ENCODE measurements around the gene EIF3F. TPM values are rescaled to one million over a fixed set of nuclear protein-coding genes. Genes with fewer than 3 reads are reported as not detected.

Gene EIF3F
- total RNA-seq, 1 experiment from 2014 or later, result 191 TPM

GRCh38 chr11:8019314-8020243, 32.4 kb downstream of the EIF3F start:
- Histone ChIP-seq H4K20me1 (ENCODE audit: insufficient read depth) (no peaks in the 10 kb centered on the region), H3K27ac (no peak overlapping the region), H3K4me2 (no peak overlapping the region), H3K27me3 (ENCODE audit: insufficient read depth, low read depth) (peaks cover 3% of the 10 kb centered on the region; the same call in 1 of the 2 replicates), H3K9me3 (ENCODE audit: insufficient read depth, low read depth) (no peaks in the 10 kb centered on the region), H3K9me2 (ENCODE audit: insufficient read depth) (no peaks in the 10 kb centered on the region), H3K4me1 (replicated peaks; ENCODE audit: insufficient read depth) (no peaks in the 10 kb centered on the region), H2AFZ (no peak overlapping the region), H3K4me3 (no peak overlapping the region), H3K36me3 (ENCODE audit: low read depth) (no peaks in the 10 kb centered on the region), H3K79me2 (ENCODE audit: low read depth) (no peaks in the 10 kb centered on the region), H3F3A (ENCODE audit: insufficient read depth, low read depth) (no peaks in the 10 kb centered on the region)
- POLR2A ChIA-PET (ENCODE audit: unreplicated experiment), result no interaction called here
- intact Hi-C loops (cut with micrococcal nuclease; ENCODE audit: unreplicated experiment), result no loop called here
- TF ChIP-seq CTCF (conservative IDR thresholded peaks at IDR 0.05) (no peak), EZH2 (IDR thresholded peaks at IDR 0.05; ENCODE audit: low read depth) (no peak)
- DNase-seq, result no peak
- no TSS peak for BruUV-seq (replicated peaks)
- CTCF ChIA-PET, result no interaction called here

- no peak overlapping the region for H2AFZ ChIP-seq
- no peaks in the 10 kb centered on the region for H3K36me3 ChIP-seq (ENCODE audit: low read depth)
- peaks cover 3% of the 10 kb centered on the region; the same call in 1 of the 2 replicates for H3K27me3 ChIP-seq (ENCODE audit: insufficient read depth, low read depth)
- no peak overlapping the region for H3K4me3 ChIP-seq
- no peak overlapping the region for H3K4me2 ChIP-seq
- no peaks in the 10 kb centered on the region for H3K9me2 ChIP-seq (ENCODE audit: insufficient read depth)
- H3F3A ChIP-seq (ENCODE audit: insufficient read depth, low read depth), result no peaks in the 10 kb centered on the region
- no peaks in the 10 kb centered on the region for H3K9me3 ChIP-seq (ENCODE audit: insufficient read depth, low read depth)
- no peak overlapping the region for H3K27ac ChIP-seq
- POLR2A ChIA-PET (ENCODE audit: unreplicated experiment), result no interaction called here
- H3K4me1 ChIP-seq (replicated peaks; ENCODE audit: insufficient read depth), result no peaks in the 10 kb centered on the region
- TF ChIP-seq CTCF (conservative IDR thresholded peaks at IDR 0.05), result no peak
- H3K79me2 ChIP-seq (ENCODE audit: low read depth), result no peaks in the 10 kb centered on the region
- CTCF ChIA-PET, result no interaction called here
- BruUV-seq (replicated peaks), result no TSS peak
- intact Hi-C loops (cut with micrococcal nuclease; ENCODE audit: unreplicated experiment), result no loop called here
- no peaks in the 10 kb centered on the region for H4K20me1 ChIP-seq (ENCODE audit: insufficient read depth)
- DNase-seq, result no peak
Measured at GRCh38 chr11:8020244-8020597, 33.1 kb downstream of the EIF3F start.

- TF ChIP-seq EZH2 (IDR thresholded peaks at IDR 0.05; ENCODE audit: low read depth), result no peak
- no peak for TF ChIP-seq CTCF (conservative IDR thresholded peaks at IDR 0.05)
- H3K27ac ChIP-seq, result no peak overlapping the region
- no peaks in the 10 kb centered on the region for H3K9me3 ChIP-seq (ENCODE audit: insufficient read depth, low read depth)
- ChIA-PET POLR2A (ENCODE audit: unreplicated experiment) (no interaction called here), CTCF (no interaction called here)
- H2AFZ ChIP-seq, result no peak overlapping the region
- intact Hi-C loops (cut with micrococcal nuclease; ENCODE audit: unreplicated experiment), result no loop called here
- no peak overlapping the region for H3K4me2 ChIP-seq
- no peaks in the 10 kb centered on the region for H3K79me2 ChIP-seq (ENCODE audit: low read depth)
- H3F3A ChIP-seq (ENCODE audit: insufficient read depth, low read depth), result no peaks in the 10 kb centered on the region
- no peak for DNase-seq
- H3K9me2 ChIP-seq (ENCODE audit: insufficient read depth), result no peaks in the 10 kb centered on the region
- no peaks in the 10 kb centered on the region for H3K36me3 ChIP-seq (ENCODE audit: low read depth)
- H4K20me1 ChIP-seq (ENCODE audit: insufficient read depth), result no peaks in the 10 kb centered on the region
- no peak overlapping the region for H3K4me3 ChIP-seq
- no peaks in the 10 kb centered on the region for H3K4me1 ChIP-seq (replicated peaks; ENCODE audit: insufficient read depth)
- BruUV-seq (replicated peaks), result no TSS peak
- H3K27me3 ChIP-seq (ENCODE audit: insufficient read depth, low read depth), result no peaks in the 10 kb centered on the region
Measured at GRCh38 chr11:8021920-8022319, 34.8 kb downstream of the EIF3F start.

Data from PC-9 (cell line).